ENCODE results near the gene VAT1L.

Gene VAT1L

DNA sequence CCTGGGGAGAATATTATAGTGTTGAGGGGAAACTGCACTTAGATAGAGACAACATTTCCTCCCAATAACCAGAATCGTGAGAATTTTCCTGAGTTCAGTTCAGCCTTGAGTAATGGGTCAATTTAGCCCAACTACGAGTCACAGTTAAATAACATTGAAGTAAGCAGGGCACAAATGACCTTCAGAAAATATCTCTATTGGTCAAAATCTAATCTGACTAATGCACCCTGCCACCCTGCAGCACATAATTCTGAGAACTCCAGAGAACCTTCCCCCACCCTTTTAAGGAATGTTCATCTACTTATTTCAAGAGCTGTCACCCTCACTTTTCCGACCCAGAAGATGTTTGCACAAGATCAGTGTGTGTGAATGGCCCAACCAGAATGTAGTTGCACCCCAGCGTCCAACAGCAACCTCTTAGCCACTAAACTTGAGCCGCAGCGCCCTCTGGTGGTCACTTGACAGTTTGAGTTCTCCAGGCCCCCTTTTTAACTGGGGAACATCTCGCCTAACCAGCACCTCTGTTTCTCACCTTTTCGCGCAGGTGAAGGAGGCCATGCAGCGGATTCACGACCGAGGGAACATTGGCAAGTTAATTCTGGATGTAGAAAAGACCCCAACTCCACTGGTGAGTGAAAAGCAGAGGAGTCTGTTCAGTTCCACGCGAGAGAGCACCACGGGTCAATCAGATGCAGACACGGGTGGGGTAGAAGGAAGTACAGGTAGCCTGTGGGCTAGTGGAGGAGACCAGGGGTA, 183.1 kb downstream of the VAT1L start:
- H2AFZ ChIP-seq (ENCODE audit: low read length) = no peak overlapping the region
- no peaks in the 10 kb centered on the region for H3K9me2 ChIP-seq (ENCODE audit: low read depth, low read length)
- H3F3A ChIP-seq (ENCODE audit: insufficient read depth, low read length) = no peaks in the 10 kb centered on the region
- no peak overlapping the region for H3K4me2 ChIP-seq (ENCODE audit: low read length)
- no peak overlapping the region for H3K4me3 ChIP-seq (ENCODE audit: low read depth, low read length, poor library complexity, severe bottlenecking)
- H3K36me3 ChIP-seq (ENCODE audit: insufficient read depth, low read length) = no peaks in the 10 kb centered on the region
- H3K9ac ChIP-seq (ENCODE audit: low read length) = no peak overlapping the region
- H3K79me2 ChIP-seq (ENCODE audit: insufficient read depth, low read length) = no peaks in the 10 kb centered on the region
- H3K27me3 ChIP-seq (ENCODE audit: insufficient read depth, low read length) = no peaks in the 10 kb centered on the region
- no peaks in the 10 kb centered on the region for H3K9me3 ChIP-seq (ENCODE audit: low read length)
- TF ChIP-seq, protein P1, sequence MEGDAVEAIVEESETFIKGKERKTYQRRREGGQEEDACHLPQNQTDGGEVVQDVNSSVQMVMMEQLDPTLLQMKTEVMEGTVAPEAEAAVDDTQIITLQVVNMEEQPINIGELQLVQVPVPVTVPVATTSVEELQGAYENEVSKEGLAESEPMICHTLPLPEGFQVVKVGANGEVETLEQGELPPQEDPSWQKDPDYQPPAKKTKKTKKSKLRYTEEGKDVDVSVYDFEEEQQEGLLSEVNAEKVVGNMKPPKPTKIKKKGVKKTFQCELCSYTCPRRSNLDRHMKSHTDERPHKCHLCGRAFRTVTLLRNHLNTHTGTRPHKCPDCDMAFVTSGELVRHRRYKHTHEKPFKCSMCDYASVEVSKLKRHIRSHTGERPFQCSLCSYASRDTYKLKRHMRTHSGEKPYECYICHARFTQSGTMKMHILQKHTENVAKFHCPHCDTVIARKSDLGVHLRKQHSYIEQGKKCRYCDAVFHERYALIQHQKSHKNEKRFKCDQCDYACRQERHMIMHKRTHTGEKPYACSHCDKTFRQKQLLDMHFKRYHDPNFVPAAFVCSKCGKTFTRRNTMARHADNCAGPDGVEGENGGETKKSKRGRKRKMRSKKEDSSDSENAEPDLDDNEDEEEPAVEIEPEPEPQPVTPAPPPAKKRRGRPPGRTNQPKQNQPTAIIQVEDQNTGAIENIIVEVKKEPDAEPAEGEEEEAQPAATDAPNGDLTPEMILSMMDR (IDR thresholded peaks at IDR 0.05; ENCODE audit: low read length) = peak; percentile 79; the same call in 1 of the 2 replicates
- no peak for TF ChIP-seq EZH2 (IDR thresholded peaks at IDR 0.05; ENCODE audit: borderline replicate concordance, low read length)
- H3K4me1 ChIP-seq (ENCODE audit: insufficient read depth, low read length, severe bottlenecking) = no peaks in the 10 kb centered on the region
- no peak overlapping the region for H3K27ac ChIP-seq (ENCODE audit: low read depth, low read length, poor library complexity, severe bottlenecking)
- H4K20me1 ChIP-seq (ENCODE audit: insufficient read depth, low read length) = no peaks in the 10 kb centered on the region

GRCh38 chr16:77972062-77972392, 183.7 kb downstream of the VAT1L start:
- no peak overlapping the region for H3K27ac ChIP-seq (ENCODE audit: low read depth, low read length, poor library complexity, severe bottlenecking)
- TF ChIP-seq, protein P1 (IDR thresholded peaks at IDR 0.05; ENCODE audit: low read length) = no peak
- TF ChIP-seq EZH2 (IDR thresholded peaks at IDR 0.05; ENCODE audit: borderline replicate concordance, low read length) = no peak

DNA sequence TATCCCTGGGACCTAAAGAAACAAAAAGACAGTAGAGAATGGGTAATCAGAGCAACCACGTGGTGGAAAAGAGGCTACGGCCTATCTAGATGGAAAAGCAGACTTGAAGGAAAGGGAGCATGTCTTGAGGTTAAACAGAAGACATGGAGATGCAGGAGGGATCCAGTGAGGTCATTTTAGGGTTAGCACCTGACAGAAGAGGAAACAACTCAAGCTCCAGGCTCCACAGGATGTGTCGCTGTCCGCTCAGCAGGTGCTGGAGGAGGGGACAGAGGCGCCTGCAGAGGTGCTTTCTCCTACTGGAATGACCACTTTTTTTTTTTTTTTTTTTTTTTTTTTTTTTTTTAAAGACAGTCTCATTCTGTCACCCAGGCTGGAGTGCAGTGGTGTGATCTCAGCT, 186.5 kb downstream of the VAT1L start:
- H3K27ac ChIP-seq (ENCODE audit: low read depth, low read length, poor library complexity, severe bottlenecking) = no peak overlapping the region
- H3K36me3 ChIP-seq (ENCODE audit: insufficient read depth, low read length) = no peaks in the 10 kb centered on the region
- H3K9me2 ChIP-seq (ENCODE audit: low read depth, low read length) = no peaks in the 10 kb centered on the region
- no peaks in the 10 kb centered on the region for H3K9me3 ChIP-seq (ENCODE audit: low read length)
- no peak overlapping the region for H3K4me3 ChIP-seq (ENCODE audit: low read depth, low read length, poor library complexity, severe bottlenecking)
- no peaks in the 10 kb centered on the region for H4K20me1 ChIP-seq (ENCODE audit: insufficient read depth, low read length)
- H3K9ac ChIP-seq (ENCODE audit: low read length) = no peak overlapping the region
- H3K27me3 ChIP-seq (ENCODE audit: insufficient read depth, low read length) = no peaks in the 10 kb centered on the region
- no peaks in the 10 kb centered on the region for H3K4me1 ChIP-seq (ENCODE audit: insufficient read depth, low read length, severe bottlenecking)
- no peaks in the 10 kb centered on the region for H3K79me2 ChIP-seq (ENCODE audit: insufficient read depth, low read length)
- no peak overlapping the region for H2AFZ ChIP-seq (ENCODE audit: low read length)
- H3K4me2 ChIP-seq (ENCODE audit: low read length) = no peak overlapping the region
- no peaks in the 10 kb centered on the region for H3F3A ChIP-seq (ENCODE audit: insufficient read depth, low read length)
- no peak for TF ChIP-seq EZH2 (IDR thresholded peaks at IDR 0.05; ENCODE audit: borderline replicate concordance, low read length)
- TF ChIP-seq, protein P1 (IDR thresholded peaks at IDR 0.05; ENCODE audit: low read length) = no peak

More at GRCh38 chr16:77972062-77972392, 183.7 kb downstream of the VAT1L start:
- Histone ChIP-seq H2AFZ (ENCODE audit: low read length) (no peak overlapping the region), H3K4me1 (ENCODE audit: insufficient read depth, low read length, severe bottlenecking) (no peaks in the 10 kb centered on the region), H4K20me1 (ENCODE audit: insufficient read depth, low read length) (no peaks in the 10 kb centered on the region), H3K36me3 (ENCODE audit: insufficient read depth, low read length) (no peaks in the 10 kb centered on the region), H3F3A (ENCODE audit: insufficient read depth, low read length) (no peaks in the 10 kb centered on the region), H3K9ac (ENCODE audit: low read length) (no peak overlapping the region), H3K4me2 (ENCODE audit: low read length) (no peak overlapping the region), H3K9me3 (ENCODE audit: low read length) (no peaks in the 10 kb centered on the region), H3K27me3 (ENCODE audit: insufficient read depth, low read length) (no peaks in the 10 kb centered on the region), H3K79me2 (ENCODE audit: insufficient read depth, low read length) (no peaks in the 10 kb centered on the region), H3K4me3 (ENCODE audit: low read depth, low read length, poor library complexity, severe bottlenecking) (no peak overlapping the region), H3K9me2 (ENCODE audit: low read depth, low read length) (no peaks in the 10 kb centered on the region)

Data from OCI-LY1 (cell line).